Superior temporal gyrus (tissue), 1 donor: Measurements from ENCODE around the gene BEGAIN.

Source experiments
- DNase-seq: peaks from one replicate; pipeline ENCODE4 v3.0.0-alpha.2; 2016; ENCODE audit errors: extremely low spot score

The BEGAIN gene

DNA sequence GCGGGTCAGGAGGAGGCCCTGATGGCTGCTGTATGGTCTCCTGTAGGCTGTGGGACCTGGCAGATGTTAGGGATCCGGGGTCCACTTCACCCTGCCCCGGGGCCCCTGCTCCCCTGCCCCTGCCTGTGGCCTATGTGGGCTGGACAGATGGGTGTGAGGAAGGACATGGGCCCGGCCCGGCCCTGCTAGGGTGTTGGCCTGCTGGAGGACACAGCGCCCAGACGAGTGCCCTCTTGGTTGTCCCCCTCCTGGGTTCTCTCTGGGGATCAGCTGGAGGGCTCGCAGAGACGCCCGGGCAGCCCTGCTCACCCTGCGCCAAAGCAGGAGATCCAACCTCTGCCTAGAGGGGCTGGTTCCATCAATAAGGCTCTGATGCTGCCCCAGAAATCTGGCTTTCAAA, 36.2 kb downstream of the BEGAIN start:
- no peak for DNase-seq

DNA sequence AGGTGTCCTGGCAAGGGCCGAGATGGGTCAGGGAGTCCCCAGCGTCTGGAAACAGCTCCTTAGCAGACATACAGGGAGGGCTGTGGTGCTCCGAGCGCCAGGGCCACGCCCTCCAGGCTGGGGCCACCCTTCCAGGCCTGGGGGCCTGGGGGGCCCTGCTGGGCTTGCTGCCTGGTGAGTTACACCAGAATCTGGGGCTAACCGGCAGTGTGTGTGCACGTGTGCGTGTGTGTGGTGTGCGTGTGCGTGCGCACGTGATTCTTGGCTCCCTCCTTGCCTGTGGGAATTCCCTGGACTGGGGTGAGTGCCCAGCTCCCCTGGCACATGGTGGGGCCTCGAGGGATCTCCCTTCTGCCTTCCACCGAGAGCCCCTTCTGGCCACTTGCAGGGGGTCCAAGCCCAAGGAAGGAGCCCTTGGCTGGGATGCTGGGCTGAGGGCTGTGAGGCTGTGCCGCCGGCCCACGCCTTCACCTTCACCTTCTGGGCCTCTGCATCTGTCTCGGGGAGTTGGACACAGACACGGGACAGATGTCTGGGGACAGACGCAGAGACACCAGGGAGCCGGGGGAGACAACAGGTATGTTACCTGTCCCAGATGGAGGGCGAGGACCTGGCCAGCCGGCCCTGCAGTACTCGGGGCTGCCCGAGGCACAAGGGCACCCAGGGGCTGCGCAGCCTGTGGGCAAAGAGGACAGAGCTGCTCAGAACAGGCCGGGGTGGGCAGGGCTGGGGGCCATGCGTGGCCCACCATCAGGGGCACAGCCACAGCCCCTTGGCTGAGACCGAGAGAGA, 37.2 kb downstream of the BEGAIN start:
- DNase-seq, result no peak

DNA sequence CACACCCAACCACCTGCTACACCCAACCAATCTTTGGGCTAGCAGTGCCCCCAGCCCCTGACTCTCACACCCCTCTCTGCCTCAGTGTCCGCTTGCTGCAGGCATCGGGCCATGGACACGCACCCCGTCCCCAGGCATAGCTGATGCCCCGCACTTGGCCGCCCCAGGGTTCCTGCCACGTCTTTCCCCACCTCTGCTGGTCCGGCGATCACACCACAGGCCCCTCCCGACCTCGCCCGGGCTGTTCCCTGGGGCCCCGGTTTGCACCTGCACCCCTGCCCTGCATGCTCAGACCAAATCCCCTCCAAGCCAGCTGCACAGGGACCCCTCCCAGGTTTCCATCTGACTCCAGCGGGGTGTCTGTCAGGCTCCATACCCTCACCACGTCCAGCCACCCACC, 38.3 kb downstream of the BEGAIN start:
- DNase-seq, result no peak

DNA sequence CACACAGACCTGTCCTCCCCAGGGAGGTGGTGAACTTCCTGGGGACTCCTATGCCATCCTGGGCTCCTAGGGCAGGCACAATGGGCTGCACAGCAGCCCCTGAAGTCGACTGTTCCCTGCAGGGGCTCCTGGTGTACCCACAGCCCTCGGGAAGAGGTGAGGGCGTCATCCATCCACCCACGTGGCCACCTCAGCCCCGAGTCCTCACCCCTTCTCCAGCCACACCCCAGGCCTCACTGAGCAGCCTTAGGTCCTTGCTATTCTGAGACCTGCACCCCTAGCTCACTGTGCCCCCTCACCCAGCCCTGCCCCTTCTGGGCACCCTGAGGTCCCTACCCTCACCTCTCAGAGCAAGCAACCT, 38.9 kb downstream of the BEGAIN start:
- no peak for DNase-seq

DNA sequence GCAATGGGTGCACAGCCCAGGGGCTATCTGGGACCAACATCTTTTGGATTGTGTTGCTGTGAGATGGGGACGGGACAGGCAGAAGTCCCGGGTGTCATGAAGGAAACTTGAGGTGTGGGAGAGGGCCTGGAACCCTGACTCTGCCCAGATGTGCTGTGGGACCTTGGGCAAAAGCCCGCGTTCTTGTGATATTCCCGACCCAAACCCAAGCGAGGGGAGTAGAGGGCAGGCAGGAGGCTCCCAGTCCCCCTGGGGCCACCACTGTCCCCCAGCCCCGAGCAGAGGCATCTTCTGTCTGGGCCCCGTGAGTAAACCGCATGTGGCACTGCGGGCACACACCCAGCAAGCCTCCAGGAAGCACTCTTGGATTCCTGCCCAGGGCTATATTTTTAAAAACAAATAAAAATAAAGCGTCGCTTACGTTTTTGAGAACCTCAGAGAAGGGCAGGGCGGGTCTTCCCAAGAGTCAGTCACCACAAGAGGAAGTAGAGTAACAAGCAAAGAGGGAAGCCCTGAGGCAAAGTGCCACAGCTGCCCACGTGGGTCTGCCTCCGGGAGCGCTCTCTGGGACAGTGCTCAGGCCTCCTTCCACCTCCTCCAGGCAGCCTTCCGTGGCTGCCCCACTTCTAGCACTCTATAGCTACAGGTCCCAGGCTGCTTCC, 39.5 kb downstream of the BEGAIN start:
- DNase-seq, result no peak

DNA sequence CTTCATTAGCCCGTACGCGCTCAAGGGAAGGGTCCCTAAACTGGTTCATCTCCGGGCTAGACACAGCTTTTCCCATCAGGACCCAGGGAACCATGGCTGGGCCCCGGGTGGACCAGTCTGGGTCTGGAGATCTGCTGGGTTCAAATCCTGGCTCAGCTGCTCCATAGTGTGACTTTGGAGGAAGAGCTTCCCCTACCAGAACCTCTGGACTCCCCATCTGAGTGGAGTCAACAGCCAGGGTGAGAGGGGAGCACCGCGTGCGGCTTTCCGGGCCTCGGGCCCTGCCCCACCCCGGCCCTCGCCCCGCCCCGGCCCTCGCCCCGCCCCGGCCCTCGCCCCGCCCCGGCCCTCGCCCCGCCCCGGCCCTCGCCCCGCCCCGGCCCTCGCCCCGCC, 41.2 kb downstream of the BEGAIN start:
- no peak for DNase-seq

DNA sequence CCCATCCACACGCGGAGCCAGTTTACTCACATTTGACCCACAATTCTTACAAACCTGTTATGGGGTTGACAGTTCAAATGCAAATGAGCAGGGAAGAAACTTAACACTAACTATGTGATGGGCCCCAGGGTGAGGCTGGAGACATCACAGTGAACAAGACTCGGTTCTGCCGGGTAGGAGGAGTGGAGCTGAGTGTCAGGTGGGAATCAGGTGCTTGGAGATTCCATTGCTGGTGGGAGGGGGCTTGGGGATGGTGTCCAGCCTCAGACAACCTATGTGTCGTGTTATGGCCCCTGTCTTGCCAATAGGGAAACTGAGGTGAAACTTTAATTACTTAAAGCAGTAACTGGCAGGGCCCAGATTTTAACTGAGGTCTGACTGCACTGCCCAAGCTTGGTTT, 41.9 kb downstream of the BEGAIN start:
- no peak for DNase-seq

DNA sequence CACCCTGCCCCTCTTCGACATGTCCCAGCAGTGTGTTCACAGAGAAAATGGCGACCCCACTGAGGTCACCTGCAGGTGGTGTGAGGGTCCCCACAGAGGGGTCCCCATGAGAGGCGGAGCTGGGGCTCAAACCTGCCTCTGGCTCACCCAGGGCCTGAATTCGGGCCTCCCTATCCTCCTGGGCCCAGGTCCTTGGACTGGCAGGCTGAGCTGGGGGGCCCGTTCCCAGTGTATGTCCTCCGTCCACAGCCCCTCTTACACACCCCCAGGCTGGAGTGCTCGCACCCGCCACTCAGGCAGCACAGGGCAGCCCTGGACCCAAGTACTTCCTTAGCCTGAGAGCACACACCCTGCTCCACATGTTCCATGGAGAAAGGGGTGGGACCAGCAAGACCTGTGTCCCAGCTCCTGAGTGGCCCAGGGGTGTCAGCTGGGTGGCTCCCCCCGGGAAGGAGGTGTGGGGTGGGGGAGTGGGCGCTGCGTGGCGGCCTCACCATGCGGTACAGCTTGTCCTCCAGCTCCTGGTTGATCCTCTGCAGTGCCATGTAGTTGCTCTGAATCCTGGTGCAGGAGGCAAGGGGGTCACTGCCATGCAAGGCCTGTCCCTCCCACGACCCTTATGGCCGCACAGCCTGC, 42.6 kb downstream of the BEGAIN start:
- DNase-seq, result no peak

DNA sequence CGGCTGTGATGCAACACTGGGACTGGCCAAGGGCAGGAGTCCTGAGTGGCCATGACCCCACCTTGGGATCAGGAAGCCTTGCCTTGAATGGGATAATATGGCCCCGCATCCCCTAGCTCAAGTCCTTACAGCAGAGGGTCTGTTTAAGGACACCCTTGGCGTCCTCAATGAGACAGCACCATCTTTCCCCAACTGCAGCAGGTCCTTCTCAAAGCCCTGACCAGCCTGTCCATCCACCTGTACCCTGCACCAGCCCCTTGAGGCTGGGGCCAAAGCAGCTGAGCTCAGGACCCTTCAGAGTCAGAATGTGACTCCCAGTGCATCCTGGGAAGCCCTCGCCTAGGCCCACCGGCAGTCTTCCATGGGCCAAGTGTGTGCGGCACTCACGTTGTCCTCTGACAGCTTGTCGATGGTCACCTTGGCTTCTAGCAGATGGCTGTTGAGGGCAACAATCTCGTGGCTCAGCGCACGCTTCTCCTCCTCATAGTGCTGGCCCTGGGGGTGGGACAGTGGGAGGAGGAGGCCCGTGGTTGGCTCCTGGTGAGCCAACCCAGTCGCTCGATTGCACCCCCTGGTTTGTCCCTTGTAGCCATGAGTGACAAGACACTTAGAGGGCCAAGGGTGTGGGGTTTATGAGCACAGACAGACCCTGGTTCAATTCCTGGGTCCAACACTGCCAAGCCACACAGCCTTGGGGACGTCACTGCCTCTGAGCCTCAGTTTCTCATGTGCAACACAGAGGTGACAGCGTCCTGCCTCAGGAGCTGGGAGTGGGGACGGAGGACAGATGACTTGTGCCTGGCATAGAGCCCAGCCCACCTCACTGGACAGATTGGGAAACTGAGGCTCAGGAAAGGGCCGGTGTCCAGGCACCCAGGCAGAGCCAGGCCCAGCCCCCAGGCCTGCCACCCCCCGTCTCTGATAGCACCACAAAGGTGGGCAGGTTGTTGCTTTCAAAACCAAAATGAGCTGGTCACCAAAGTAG, 43.5 kb downstream of the BEGAIN start:
- DNase-seq, result no peak

DNA sequence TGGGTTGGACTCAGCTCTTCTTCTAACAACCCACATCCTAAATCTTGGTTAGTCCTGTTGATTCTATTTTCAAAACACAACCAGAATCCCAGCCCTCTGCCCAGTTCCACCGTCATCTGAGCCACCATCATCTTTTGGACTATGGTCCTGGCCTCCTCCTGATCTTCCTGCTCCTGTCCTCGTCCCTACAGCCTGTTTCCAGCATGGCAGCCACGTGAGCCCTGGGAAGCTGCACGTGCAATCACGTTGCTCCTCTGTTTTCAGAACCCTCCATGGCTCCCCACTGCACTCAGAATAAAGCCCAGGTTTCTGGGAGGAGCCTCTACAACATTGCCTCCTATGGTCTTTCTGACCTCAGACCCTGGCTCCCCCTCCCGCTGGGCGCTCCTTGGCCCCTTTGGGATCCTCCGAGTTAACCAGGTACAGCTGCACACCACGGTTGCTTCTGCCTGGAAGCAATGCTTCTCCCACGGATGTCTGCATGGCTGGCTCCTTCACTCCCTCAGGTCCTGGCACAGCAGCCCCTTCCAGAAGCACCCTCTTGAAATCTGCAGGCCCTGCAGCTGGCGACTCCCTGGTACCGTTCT, 44.5 kb downstream of the BEGAIN start:
- DNase-seq, result no peak

DNA sequence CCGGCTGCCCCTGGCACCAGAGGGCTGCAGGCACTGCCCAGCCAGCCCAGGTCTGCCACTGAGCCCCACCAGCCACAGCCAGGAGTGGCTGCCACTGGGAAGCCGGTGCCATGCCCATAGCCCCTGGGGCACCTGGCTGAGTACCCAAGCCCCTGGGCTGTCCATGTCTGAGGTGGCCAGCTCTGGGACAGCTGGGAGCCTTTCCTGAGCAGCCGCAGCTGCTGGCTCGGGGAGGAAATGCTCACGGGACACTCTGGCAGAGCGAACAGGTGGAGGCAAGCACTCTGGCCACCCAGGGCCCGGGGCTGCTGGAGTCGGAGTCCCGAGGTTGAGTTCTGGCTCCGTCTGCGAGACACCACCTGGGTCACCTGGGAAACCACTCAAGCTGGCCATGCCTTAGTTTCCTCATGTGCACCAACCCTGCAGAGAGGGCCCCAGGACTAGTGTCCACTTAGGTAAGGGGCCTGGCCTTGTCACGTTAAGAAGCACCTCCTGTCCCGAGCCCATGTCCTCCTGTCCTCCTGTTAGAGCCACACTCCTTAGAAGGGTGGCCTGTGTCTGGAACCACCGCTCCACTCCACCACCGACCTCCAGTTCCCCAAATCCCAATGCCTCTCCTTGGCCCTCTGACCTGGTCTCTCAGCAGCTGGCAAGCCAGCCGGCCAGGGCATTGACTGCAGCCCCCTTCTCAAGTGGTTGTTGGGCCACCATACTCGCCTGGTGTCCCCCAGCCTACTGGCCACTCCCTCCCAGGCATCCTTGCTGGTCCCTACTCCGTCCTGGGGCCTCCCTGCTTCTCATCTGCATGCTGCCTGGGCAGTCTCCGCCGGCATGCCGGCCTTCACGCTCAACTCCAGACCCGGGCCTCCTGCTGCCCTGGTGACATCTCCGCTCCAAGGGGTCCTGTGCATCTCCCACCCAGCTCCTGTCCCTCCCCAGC, 45.3 kb downstream of the BEGAIN start:
- no peak for DNase-seq

DNA sequence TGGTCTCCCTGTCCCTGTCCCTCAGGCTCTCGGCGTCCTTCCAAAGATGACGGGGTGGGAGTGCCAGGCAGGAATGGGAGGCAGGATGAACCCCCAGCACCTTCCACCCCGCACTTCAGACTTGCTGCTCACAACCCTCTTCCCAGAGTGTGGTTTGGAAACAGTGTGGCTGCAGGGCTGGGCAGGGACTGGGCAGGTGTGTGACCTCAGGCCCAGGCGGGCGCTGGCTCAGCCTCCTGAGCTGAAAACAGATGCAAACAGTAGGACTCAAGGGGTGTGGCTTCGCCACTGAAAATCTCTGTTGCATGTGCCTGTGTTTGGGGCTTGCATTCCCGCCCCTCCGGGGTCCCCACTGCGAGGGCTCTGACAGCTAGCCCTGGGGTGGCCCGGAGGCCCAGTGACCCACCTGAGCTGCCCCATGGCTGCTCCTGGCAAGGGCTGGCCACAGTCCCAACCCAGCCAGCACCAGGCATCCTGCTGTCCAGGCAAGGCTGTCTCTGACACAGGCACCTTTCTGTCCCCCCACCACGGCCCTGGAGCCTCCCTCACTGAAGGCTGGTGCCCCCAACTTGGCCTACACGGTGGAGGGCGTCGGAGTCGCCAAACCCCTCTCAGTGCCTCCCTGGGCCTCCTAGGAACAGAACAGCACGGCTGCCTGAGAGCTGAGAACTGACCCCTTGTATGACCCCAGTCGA, 46.1 kb downstream of the BEGAIN start:
- no peak for DNase-seq

DNA sequence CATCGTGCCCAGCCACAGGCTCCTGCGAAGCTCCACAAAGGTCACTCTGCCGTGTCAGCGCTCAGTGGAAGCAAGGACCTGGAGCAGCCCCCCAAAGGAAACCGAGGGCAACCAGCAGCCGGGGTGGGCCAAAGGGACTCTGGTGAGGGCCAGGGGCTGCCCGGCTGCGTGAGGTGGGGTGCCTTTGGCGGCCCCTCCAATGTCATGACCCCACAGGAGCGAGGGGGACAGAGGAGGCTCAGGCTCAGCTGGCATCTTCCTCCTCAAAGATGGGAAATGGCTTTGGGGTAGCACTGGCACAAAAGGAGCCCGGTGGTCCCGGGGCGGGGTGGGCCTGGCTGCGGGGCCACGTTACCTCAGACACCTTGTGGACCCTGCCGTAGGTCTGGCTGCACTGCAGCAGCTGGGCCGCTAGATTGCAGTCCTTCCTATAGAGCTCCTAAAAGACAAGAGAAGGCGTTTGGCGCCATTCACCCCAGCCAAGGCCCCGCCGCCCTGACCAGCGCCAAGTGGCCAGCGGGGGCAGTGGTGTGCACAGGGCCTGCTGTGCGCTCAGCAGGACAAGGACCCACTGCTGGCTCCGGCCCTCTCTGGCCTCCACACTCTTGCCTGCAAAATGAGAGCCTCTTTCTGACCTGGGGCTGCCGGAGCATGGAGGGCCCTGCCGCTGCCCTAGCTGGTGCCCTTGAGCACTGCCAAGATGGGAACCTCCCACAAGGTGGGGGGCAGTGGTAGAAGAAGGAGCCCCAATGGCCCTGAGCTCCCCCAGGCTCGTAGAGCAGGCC, 46.9 kb downstream of the BEGAIN start:
- DNase-seq, result no peak

DNA sequence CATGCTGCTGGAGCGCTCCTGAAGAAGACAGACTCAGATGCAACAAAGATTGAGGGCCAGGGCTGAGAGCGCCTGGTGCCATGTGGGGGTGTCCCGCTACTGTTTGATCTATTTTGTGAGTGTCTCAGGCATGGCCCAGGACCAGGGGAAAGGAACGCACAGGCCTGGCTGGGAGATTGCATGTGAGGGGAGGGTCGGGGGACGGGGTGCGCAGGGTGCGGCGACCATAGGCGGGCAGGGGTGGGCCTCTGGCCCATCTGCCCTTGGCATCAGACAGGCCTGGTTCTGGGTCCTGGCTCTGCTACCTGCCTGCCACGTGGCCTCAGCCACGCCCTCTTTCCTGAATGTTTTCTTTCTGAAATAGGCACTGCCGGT, 47.5 kb downstream of the BEGAIN start:
- no peak for DNase-seq

DNA sequence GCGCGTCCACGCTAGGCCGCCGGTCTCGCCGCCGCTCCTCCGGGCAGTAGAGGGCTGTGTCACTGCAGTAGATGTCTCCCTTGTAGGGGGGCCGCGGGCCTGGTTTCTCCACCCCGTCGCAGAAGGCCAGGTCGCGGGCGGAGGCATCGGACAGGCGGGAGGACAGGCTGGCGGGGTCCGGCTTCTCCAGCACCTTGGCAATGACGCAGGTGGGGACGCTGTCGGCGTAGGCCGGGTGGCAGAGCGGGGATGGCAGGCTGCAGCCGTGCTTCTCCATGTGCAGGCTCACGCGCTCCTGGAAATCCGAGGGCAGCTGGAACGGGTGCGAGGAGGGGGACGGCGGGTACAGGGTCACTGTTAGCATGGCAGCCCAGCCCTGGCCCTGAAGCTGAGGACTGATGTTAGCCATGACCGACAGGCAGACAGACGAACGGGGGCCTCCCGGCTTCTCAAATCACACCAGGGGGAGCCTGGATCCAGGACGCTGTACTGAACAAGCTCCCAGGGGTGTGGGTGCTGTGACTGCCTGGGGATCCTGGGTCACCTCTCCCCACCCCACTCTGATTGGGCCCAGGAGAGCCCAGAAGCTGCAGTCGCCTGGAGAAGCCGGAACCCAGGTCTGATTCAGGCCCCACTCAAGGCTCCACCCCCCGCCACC, 48.1 kb downstream of the BEGAIN start:
- DNase-seq, result no peak

DNA sequence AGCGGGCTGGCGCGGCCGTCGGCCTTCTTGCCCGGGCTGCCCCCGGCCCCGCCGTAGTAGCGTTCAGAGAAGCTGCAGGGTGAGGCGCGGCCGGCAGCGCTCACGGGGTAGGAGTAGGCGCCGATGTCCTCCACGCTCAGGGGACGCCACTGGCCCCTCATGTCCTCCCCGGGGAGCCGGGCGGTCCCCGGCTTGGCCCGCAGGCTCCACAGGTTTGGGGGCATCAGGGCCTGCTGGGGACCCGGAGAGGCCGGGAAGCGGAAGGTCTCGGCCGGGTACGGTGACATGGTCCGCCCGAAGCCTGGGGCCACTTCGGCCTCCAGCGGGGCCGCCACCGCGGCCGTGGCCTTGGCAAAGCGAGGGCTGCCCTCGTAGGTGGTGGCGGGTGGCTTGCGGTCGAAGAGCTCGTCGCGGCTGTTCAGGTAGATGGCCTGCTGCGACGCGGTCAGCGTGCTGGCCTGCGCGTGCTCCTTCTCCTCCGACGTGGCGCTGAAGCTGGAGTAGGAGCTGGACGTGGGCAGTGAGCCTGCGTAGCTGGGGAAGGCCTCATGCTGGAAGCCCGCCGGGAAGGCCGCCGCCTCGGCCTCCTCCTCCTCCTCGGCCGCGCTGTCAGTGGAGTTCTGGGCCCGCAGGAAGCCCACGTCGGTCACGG, 48.7 kb downstream of the BEGAIN start:
- no peak for DNase-seq

DNA sequence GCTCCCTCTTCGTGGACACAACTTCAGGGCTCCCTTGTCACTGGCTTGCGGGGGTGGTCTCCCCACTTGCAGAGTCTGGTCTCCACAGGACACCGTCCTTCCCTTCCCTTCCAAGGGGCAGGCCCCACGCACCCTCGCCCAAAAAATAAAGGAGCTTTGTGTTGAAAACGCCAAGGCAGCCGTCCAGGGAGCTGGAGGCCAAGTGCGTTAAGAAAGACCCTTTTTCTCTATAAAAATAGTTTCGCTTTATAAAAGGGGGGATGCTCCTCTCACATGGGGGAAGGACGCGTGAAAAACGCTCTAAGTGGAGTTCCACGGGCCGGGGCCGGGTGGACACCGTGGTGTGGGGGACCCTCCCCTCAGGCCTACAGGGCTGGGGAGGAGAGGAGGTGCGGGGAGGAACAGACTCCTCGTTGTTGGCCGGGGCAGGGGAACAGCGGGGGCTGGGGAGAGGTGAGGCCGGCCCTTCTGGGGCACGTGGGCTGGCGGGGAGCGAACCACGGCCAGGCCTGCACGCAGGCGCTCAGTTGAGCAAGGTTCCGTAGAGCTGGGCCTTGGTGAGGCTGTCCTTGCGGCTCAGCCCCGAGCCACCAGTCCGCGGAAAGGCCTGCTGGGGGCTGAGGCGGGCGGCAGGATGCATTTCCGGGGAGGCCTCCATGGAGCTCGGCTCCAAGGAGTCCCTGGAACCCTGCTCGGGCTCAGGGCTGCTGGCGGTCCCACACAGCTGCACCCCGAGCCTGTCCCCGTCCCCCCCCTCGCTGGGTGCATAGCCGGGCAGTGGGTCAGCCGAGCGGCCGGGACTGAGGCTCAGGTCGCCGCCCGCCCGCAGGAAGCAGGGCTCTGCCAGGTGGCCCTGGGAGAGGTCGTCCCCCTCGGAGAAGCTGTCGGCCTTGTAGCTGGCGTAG, 49.5 kb downstream of the BEGAIN start:
- DNase-seq, result peak; percentile 54
